HTERT RPE-1 (cell line): Measurements from ENCODE around the gene PGM2L1.

Experiments used
- in situ Hi-C: fragments of 300-500 bp; cut with MboI; formaldehyde crosslinking; loops from 4 replicates; pipeline ENCODE4 v1.14.3; 2020; ENCODE audit warnings: low sequenced_read_pairs

The PGM2L1 gene

DNA sequence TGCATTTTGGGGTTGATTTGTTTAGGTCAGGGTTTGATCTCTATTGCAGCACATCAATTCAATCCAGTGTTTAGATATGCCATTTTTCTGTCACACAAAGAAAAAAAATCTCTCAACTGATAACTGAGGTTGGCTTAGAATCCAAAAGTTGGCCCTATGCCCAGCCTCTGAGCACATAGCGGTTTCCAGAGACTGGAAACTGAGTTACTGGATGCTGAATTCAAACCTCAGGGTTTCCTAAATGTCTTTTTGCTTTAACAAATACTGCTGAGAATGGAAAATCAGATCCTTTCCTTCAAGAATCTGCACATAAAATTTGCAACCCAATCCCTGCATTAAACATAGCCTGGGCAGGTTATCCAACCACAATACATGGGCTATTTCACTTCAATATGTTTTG lies 90.8 kb downstream of the PGM2L1 start:
- in situ Hi-C loops: no loop called here

DNA sequence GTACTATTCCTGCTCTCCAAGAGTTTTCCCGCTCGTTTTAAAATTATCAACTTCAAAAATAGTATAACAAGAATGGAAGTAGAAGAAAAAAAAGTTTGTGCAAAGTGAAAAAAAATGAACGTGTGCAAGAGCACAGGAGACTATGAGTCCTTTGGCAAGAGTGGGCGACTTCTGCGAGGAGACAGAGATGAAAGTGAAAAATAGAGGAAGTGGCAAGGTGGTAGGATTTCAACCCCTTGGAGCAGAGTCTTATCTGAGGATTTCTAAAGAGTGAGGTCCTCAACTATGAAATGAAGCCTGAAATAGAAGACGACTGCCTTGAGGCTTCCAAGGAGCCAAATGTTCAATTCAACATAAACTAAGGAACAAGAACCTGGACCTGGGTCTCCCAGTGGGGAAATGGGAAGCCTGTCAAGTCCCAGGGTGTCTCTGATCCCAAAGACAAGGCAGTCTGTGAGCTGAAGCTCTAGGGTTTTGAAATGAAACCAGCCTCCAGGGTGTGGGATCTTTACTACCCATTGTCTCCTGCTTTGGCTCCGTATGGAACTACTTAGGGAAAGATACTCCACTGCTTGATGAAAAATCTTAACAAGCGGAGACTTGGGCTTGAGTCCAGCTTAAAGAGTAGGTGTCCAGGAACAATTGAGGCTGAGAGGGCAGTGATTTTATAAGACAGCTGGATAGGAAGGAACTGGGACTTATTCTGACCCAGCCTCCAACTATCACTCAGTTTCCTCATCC lies 91.6 kb downstream of the PGM2L1 start:
- in situ Hi-C loops: no loop called here

DNA sequence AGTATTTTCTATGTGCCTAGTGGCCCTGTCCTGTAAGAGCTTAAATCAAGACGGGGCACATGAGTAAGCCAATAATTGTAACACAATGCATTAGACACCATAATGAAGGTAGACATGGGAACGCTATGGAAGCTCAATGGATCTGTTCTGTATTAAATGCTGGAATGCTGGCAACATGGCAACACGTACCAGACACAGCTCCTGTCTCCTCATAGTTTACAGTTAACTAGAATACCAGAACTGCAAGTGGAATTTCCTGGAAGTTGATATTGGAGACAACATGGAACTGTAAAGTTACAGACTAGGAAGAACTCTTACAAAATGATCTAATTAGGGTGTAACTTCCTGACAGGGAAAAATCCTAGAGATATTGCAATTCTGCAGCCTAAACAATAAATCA lies 99.2 kb downstream of the PGM2L1 start:
- in situ Hi-C loops: no loop called here

DNA sequence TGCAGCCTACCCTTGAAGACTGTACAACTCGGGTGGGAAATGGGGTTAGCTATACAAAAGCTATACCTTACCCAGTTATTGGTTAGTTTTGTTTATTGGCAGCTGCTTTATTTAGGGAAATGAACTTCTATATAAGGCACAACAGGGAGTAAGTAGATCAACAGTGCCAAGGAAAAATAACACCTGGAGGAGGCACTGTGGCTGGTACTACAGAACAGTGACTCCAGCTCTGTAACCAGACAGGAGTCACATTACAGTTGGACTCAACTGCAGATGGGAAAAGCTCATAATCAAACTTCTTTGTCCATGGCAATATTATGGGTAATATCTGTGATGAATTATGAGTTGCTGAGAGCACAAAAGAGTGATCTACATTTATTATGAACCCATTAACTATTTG lies 100.7 kb downstream of the PGM2L1 start:
- in situ Hi-C loops: no loop called here

DNA sequence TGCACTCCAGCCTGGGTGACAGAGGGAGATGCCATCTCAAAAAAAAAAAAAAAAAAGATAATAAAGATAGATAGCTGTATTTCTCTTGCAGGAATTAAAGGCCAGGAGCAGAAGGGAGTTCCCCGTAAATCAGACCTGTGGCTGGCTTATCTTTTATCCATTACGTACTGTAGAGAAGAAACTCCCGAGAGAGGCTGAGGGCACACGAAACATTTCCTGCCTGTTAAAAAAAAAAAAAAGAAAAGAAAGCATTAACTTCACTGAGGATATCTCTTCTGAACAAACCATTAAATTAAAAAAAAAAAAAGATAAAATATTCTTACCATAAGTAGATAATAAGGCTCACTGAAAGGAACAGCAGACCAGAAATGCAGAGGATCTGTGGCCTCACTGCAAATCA lies 109.3 kb downstream of the PGM2L1 start:
- in situ Hi-C loops: no loop called here

DNA sequence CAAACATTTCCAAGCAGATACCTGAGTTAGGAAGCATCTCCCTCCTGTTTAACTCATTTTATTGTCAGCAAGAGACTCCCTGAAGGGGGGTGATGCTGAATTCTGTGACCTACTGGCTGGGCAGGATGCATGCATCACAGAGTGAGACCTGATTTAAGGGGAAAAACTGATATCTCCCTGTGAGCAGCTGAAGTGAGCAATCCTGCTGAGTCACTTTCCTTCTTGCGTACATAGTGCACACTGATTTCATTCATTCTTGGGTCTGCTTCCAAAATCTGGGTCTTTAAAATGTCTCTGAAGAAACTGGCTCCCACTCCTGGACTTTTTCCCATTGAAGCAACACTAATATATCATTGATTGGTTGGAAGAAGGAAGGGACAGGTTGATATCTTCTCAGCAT lies 110.1 kb downstream of the PGM2L1 start:
- in situ Hi-C loops: no loop called here

DNA sequence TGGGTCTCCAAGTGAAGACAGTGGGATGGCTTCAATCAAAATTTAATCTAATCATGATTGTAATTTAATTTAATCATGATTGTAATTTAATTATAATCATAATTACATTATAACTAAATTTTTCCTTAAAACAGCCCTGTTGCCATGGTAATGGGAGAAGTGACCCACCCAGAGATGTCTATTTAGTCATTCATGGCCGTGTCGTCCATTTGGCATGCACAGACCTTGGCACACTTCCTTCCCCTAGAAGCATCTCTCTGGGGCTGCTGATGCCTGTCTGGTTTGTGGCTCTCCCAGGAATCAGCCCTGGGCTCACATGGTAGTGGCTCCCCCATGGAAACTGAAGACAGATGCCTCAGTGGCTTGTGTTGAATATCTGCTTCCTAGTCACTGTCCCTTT lies 113.8 kb downstream of the PGM2L1 start:
- in situ Hi-C loops: no loop called here

DNA sequence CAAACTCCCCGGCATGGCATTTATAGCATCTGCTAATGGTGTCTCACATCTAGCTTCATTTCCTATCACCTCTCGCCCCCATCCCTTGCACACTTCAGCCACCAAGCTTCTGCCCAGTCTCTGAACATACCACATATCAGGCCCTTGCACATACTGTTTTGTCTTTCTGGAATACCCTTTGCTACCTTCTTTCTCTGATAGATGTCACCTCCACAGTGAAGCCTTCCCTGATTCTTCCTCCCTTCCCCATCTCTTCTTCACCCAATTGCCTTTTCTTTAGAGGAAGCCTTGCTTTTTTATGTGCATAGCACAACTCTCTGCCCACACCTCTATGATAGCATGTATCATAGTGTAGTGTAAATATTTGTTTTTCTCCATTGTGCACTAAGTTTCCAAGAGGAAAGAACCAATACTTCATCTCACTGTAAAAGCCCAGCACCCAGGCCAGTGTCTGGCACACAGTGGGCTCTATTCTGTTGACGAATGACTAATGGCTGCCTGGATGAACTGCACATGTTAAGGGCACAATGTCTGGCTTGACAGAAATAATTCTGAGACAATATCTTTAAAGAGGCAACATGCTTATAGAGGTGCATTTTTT lies 114.6 kb downstream of the PGM2L1 start:
- in situ Hi-C loops: no loop called here

DNA sequence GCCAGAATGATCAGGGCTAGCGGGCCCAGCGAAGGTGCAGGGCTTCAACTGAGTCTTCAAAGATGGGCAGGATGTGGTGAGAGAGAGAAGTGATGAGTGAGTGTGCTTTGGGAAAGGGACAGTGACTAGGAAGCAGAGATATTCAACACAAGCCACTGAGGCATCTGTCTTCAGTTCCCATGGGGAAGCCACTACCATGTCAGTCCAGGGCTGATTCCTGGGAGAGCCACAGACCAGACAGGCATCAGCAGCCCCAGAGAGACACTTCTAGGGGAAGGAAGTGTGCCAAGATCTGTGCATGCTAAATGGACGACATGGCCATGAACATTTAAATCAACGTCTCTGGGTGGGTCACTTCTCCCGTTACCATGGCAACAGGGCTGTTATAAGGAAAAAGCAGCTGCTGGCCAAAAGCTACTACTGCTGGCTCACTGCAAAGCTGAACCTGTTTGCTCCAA lies 115.3 kb downstream of the PGM2L1 start:
- in situ Hi-C loops: no loop called here

DNA sequence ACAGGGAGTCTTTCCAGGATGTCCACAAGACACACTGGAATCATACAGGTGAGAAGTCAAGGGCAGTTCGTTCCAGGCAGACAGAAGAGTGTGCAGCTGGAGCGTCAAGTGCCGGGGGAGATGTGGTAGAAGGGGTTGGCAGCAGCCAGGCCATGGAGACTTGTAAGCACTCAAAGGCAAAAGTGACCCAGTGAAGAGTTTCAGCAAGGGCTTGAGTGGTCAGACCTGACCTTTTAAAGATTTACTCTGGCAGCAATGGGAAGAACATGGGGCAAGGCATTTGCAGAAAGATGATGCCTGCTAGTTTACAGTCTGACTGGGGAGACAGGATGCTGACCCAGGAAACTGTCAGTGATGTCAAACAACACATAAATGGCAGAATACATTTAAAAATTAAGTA lies 115.8 kb downstream of the PGM2L1 start:
- in situ Hi-C loops: no loop called here

DNA sequence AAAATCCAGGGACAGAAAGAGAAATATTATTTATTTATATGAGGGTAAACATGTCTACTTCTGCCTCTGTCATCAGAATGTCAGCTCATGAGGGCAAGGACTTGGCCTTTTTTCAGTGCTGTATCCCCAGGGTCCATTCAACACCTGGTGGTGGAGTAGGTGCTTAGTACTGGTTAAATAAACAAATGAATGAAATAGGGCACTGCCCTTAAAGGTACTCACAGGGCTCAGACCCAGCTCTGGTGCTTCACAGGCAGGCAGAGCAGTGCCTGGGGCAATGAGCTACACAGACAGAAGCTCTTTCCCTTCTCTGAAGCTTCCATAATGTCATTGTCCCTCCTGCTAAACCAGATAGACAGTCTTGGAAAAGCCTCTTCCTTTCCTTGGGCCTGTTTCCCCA lies 117.7 kb downstream of the PGM2L1 start:
- in situ Hi-C loops: no loop called here
